ENCODE data around the gene PDAP1. TPM values are rescaled to one million over a fixed set of nuclear protein-coding genes. Genes with fewer than 3 reads are reported as not detected.

PDAP1 gene
- total RNA-seq, 1 donor from 2014 or later = 105 TPM

- intact Hi-C loops (cut with micrococcal nuclease) = loop anchor here (5.0 kb wide), 1 partner anchor 251 kb away; the partner anchor contains the start of gene ZSCAN25
- ATAC-seq (ENCODE audit: low read depth) (no peak), DNase-seq (no peak)
- no peak for TF ChIP-seq CTCF (IDR thresholded peaks at IDR 0.05)
- H3K4me3 Mint-ChIP-seq = no peak overlapping the region
- H3K4me1 Mint-ChIP-seq = no peaks in the 10 kb centered on the region
- CTCF ChIA-PET = interaction anchor here (0.8 to 1.4 kb wide), 4 partner anchors 14 to 49 kb away, joined by 4 to 5 read pairs (median 4); no protein-coding TSS in a partner anchor
- H3K9me3 Mint-ChIP-seq = no peaks in the 10 kb centered on the region
- H3K27ac Mint-ChIP-seq = no peak overlapping the region
- peaks cover 49% of the 10 kb centered on the region for H3K36me3 Mint-ChIP-seq (ENCODE audit: low read depth)
- POLR2A ChIA-PET = interaction anchor here (1.3 kb wide), 1 partner anchor 14 kb away, joined by 7 read pairs; no protein-coding TSS in a partner anchor
- H3K27me3 Mint-ChIP-seq = no peaks in the 10 kb centered on the region
Observed at GRCh38 chr7:99366646-99367045, 41.8 kb downstream of the PDAP1 start.

DNA sequence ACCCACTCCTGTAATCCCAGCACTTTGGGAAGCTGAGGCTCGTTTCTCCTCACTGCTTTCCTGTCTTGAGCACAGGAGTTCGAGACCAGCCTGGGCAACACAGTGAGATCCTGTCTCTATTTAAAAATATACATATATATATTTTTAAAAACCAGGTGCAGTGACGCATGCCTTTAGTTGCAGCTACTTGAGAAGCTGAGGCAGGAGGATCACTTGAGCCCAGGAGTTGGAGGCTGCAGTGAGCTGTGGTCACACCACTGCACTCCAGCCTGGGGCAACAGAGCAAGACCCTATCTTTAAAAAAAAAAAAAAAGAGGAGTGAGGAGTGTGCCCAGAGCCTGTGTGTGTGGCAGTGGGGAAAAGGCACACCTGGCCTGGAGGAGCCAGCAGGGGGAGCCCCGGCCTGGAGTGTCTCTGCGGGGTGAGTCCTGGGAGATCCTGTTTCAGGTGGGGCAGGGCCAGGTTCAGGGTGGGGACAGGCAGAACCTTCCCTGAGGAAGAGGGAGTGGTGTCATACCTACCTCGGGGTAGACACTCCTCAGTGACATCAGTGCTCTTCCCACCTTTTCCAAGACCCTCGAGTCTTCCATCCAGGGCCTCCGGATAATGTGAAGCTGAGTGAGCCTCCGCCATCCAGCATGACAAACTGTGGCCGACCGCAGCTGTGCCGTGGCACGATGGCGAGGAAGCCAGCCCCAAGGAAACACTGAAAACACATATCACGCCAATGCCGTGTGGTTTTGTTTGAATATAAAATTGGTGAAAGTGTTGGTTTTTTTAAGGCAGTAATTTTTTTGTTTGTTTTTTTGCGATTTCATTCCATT lies 42.9 kb downstream of the PDAP1 start:
- H3K27ac Mint-ChIP-seq = no peak overlapping the region
- ChIA-PET POLR2A (interaction anchor here (0.6 to 1.2 kb wide), 6 partner anchors 19 to 254 kb away, joined by 3 to 6 read pairs (median 3); partner anchors contain the start of genes BUD31 and PDAP1), CTCF (interaction anchor here (0.6 to 1.8 kb wide), 12 partner anchors 14 to 78 kb away, joined by 3 to 7 read pairs (median 4); partner anchors contain the start of genes BUD31 and PDAP1)
- DNase-seq (peak; percentile 55), ATAC-seq (ENCODE audit: low read depth) (peak; percentile 99)
- no peak for TF ChIP-seq CTCF (IDR thresholded peaks at IDR 0.05)
- no peaks in the 10 kb centered on the region for H3K27me3 Mint-ChIP-seq
- no peak overlapping the region for H3K4me3 Mint-ChIP-seq
- H3K4me1 Mint-ChIP-seq = no peaks in the 10 kb centered on the region
- H3K9me3 Mint-ChIP-seq = no peaks in the 10 kb centered on the region
- intact Hi-C loops (cut with micrococcal nuclease) = loop anchor here (1.0 to 5.0 kb wide), 4 partner anchors 22 to 252 kb away; partner anchors contain the start of genes BUD31, PDAP1 and ZSCAN25
- peaks cover 59% of the 10 kb centered on the region for H3K36me3 Mint-ChIP-seq (ENCODE audit: low read depth)

DNA sequence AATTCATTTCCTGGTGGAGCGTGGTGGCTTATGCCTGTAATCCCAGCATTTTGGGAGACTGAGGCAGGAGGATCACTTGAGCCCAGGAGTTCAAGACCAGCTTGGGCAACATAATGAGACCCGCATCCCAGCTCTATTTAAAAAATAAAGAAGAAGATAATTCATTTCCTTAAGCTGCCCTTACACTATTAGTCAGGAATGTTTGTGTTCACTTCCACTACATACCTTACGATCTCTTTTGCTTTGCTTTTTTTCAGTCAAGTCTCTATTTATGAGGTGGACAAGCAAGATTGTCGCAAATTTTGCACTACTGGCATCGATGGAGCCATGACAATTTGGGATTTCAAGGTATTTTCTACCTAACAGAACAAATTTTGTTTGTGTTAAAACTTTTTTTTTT lies 45.1 kb downstream of the PDAP1 start:
- Mint-ChIP-seq H3K36me3 (ENCODE audit: low read depth) (peaks cover 75% of the 10 kb centered on the region), H3K4me1 (no peaks in the 10 kb centered on the region), H3K4me3 (no peak overlapping the region), H3K27ac (no peak overlapping the region), H3K27me3 (no peaks in the 10 kb centered on the region), H3K9me3 (no peaks in the 10 kb centered on the region)
- no peak for DNase-seq
- no peak for ATAC-seq (ENCODE audit: low read depth)
- intact Hi-C loops (cut with micrococcal nuclease) = no loop called here
- POLR2A ChIA-PET = interaction anchor here (0.7 kb wide), 3 partner anchors 13 to 28 kb away, joined by 5 to 7 read pairs (median 5); no protein-coding TSS in a partner anchor
- CTCF ChIA-PET = interaction anchor here (0.6 kb wide), 1 partner anchor 97 kb away, joined by 4 read pairs; no protein-coding TSS in a partner anchor
- TF ChIP-seq CTCF (IDR thresholded peaks at IDR 0.05) = no peak

DNA sequence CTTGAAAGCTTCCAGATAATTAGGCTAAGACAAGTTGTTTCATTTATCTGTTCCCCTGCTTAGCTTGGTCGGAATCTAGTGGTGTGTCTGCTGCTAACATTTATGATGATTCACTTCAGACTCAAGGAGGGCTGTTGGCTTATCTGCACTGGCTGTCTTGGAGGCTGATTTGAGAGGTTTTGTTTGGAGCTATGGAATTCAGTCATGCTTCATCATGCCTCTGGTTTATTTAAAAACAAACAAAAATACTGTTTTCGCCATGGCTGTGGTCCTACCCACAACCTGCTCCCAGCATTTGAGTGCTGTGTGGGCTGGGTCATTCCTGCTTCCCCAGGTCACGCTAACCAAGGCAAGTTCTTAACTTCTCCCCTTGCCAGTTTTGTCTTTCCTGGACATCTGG lies 45.6 kb downstream of the PDAP1 start:
- no peak for DNase-seq
- ChIA-PET CTCF (interaction anchor here (0.6 to 1.4 kb wide), 2 partner anchors 53 to 97 kb away, joined by 4 to 5 read pairs; no protein-coding TSS in a partner anchor), POLR2A (interaction anchor here (0.7 kb wide), 3 partner anchors 13 to 27 kb away, joined by 5 to 7 read pairs (median 5); no protein-coding TSS in a partner anchor)
- H3K4me1 Mint-ChIP-seq = no peaks in the 10 kb centered on the region
- H3K4me3 Mint-ChIP-seq = no peak overlapping the region
- H3K36me3 Mint-ChIP-seq (ENCODE audit: low read depth) = peaks cover 80% of the 10 kb centered on the region
- no peak overlapping the region for H3K27ac Mint-ChIP-seq
- intact Hi-C loops (cut with micrococcal nuclease) = no loop called here
- no peaks in the 10 kb centered on the region for H3K27me3 Mint-ChIP-seq
- no peak for TF ChIP-seq CTCF (IDR thresholded peaks at IDR 0.05)
- no peak for ATAC-seq (ENCODE audit: low read depth)
- H3K9me3 Mint-ChIP-seq = no peaks in the 10 kb centered on the region
